Kidney glomerular epithelial cell (primary cell): Measurements from ENCODE around the gene LMO2.

Experiments used
- DNase-seq: peaks from one replicate; lab custom pipeline; 2025; lab: John Stamatoyannopoulos, UW

The LMO2 gene

GRCh38 chr11:33819278-33820035 lies 72.4 kb downstream of the LMO2 start:
- no peak for DNase-seq
